Measurements from ENCODE around the gene HOXB5. TPM values are rescaled to one million over a fixed set of nuclear protein-coding genes. Genes with fewer than 3 reads are reported as not detected.
A peak's percentile ranks its signal among the peaks of the same experiment; 100 is the strongest.

HOXB5 gene
- total RNA-seq, 1 experiment from 2014 or later, result 0.51 TPM

Small RNA genes within 50 kb of the gene (small RNA-seq; reads per million reads assigned to genes)
- 1.9 reads per million, percentile 82 among the genes with 10 or more reads in this experiment for gene MIR196A1

Other genes starting within 250 kb of the HOXB5 start
- gene SKAP1, start 163.6 kb downstream of the HOXB5 start, total RNA-seq (2014; rRNA removed; shearing (Covaris generic)), result 0.18 TPM in 1 of 2 replicates, not detected in the other
- not detected in 2 replicates for gene HOXB1, start 62.8 kb downstream of the HOXB5 start, total RNA-seq (2014; rRNA removed; shearing (Covaris generic))
- 34.3 and 40.1 TPM in 2 replicates for gene HOXB2, start 48.7 kb downstream of the HOXB5 start, total RNA-seq (2014; rRNA removed; shearing (Covaris generic))
- 3.9 and 4.3 TPM in 2 replicates for gene HOXB4, start 15.4 kb downstream of the HOXB5 start, total RNA-seq (2014; rRNA removed; shearing (Covaris generic))
- 3.0 and 4.2 TPM in 2 replicates for gene HOXB3, start 3.5 kb downstream of the HOXB5 start, total RNA-seq (2014; rRNA removed; shearing (Covaris generic))
- 19.2 and 23.4 TPM in 2 replicates for gene HOXB6, start 11.2 kb upstream of the HOXB5 start, total RNA-seq (2014; rRNA removed; shearing (Covaris generic))
- 12.3 and 17.8 TPM in 2 replicates for gene HOXB7, start 17.2 kb upstream of the HOXB5 start, total RNA-seq (2014; rRNA removed; shearing (Covaris generic))
- 10.8 and 11.2 TPM in 2 replicates for gene HOXB8, start 21.5 kb upstream of the HOXB5 start, total RNA-seq (2014; rRNA removed; shearing (Covaris generic))
- 25.1 and 31.4 TPM in 2 replicates for gene HOXB9, start 32.6 kb upstream of the HOXB5 start, total RNA-seq (2014; rRNA removed; shearing (Covaris generic))
- not detected in 2 replicates for gene PRAC1, start 128.7 kb upstream of the HOXB5 start, total RNA-seq (2014; rRNA removed; shearing (Covaris generic))
- not detected in 2 replicates for gene PRAC2, start 129.4 kb upstream of the HOXB5 start, total RNA-seq (2014; rRNA removed; shearing (Covaris generic))
- gene HOXB13, start 135.0 kb upstream of the HOXB5 start, total RNA-seq (2014; rRNA removed; shearing (Covaris generic)), result 0.11 and 0.13 TPM in 2 replicates
- gene TTLL6, start 223.4 kb upstream of the HOXB5 start, total RNA-seq (2014; rRNA removed; shearing (Covaris generic)), result 0.21 and 1.0 TPM in 2 replicates
- 22.5 and 27.2 TPM in 2 replicates for gene CALCOCO2, start 237.3 kb upstream of the HOXB5 start, total RNA-seq (2014; rRNA removed; shearing (Covaris generic))